Skin of body (tissue), 2 donors: ENCODE results near the gene AMPD3. TPM values are rescaled to one million over a fixed set of nuclear protein-coding genes. Genes with fewer than 3 reads are reported as not detected.
A peak's percentile ranks its signal among the peaks of the same experiment; 100 is the strongest.

Experiments
- DNase-seq: peaks from one replicate; lab custom pipeline; 2025; lab: John Stamatoyannopoulos, UW
- total RNA-seq: library from RNA; depleted of rRNA; stranded (reverse); fragments of >200 nt; gene quantifications from one replicate; pipeline ENCODE4 v1.2.3, GENCODE V29; 2014

Gene AMPD3
- total RNA-seq, 1 donor from 2014 or later = 6.9 TPM

DNA sequence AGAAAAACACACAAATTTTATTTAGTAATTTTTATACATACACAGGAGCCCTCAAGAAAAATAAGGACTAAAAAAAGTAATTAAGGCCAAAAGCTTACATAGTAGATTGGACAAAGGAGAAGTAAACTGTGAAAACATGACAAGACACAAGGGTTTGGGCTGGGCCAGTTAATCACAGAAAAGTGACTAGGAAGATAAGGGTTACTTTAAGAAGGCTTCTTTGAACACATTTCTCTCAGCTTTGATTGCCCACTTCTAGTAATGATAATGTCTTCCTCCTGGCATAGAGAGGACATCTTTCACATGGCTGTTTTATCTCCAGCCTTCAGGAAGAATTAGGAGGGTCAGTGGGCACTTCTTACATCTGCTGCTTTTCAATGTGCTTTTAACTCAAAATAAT, 82.5 kb downstream of the AMPD3 start:
- DNase-seq = no peak

GRCh38 chr11:10538924-10539323, 83.9 kb downstream of the AMPD3 start:
- no peak for DNase-seq

DNA sequence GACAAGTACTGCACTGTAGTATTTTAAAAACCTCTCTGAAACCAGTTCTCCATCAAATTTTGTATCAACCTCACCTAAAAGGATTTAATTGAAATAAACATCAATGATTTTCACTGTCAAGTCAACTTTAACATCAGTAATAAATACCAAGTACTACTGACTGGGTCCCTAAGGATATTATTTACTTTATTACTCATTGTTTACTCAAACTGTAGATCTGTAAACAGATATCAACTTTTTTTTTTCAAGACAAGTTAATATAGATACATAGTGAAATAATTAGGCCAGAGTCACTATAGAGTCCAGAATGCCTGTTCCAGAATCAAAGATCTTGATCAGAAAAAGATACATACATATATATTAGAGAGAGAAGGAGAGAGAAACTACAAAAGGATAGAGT, 84.3 kb downstream of the AMPD3 start:
- DNase-seq = no peak

- peak; percentile 21 for DNase-seq
Observed at GRCh38 chr11:10540546-10540914, 85.5 kb downstream of the AMPD3 start.

DNA sequence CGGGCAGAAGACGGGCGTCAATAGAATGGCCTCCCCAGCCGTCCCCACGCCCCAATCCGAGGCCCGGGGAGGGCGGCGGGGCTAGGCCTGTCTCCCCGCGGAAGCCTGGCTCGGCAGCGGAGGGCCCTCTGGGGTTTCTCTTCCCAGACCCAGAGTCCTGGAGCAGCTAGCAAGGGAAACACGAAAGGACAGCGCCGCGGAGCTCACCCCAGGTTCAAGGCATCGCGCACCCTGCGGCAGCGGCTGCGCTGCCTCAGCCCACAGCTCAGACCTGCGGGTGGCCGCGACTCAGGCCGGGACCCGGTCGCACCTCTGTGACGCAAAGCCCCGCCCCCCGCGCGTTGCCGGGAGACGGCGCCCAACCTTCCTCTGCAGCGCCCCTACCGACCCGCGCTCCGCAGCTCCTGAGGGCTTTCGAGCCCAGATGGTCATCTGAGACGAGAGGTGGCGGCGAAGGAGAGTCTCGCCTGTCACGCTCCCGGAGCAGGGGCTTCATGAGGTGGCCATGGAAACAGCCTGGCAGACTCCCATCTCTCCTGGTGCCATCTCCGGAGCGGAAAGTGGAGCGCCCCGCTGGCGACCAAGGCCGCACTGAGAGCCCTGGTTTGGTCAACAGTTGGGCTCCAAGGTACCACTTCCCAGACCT, 86.0 kb downstream of the AMPD3 start, which contains the start of gene RNF141:
Gene RNF141 (minus strand): TSS at position 273 of the 646 bp plus-strand sequence. CDS start 7,029 bp downstream, outside the sequence.
- peak; percentile 87 for DNase-seq

DNA sequence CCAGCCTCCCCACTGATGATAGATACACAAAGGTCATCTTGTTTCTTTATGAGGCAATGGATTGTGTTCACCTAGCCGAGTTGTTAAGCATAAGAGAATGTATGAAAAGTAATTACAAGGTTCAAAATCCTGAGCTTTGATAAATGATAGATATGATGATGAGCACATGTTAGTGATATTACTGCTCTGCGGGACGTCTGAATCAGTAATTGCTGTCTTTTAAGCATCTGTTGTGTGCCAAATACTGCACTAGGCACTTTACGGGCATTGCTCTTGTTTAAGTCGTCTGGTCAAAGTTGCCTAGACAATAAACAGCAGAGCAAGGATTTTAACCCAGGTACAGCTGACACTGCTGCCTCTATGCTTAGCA, 86.5 kb downstream of the AMPD3 start:
- peak; percentile 14 for DNase-seq

- DNase-seq = no peak
Observed at GRCh38 chr11:10542776-10543175, 87.7 kb downstream of the AMPD3 start.

- DNase-seq = no peak
Observed at GRCh38 chr11:10543782-10544181, 88.7 kb downstream of the AMPD3 start.

DNA sequence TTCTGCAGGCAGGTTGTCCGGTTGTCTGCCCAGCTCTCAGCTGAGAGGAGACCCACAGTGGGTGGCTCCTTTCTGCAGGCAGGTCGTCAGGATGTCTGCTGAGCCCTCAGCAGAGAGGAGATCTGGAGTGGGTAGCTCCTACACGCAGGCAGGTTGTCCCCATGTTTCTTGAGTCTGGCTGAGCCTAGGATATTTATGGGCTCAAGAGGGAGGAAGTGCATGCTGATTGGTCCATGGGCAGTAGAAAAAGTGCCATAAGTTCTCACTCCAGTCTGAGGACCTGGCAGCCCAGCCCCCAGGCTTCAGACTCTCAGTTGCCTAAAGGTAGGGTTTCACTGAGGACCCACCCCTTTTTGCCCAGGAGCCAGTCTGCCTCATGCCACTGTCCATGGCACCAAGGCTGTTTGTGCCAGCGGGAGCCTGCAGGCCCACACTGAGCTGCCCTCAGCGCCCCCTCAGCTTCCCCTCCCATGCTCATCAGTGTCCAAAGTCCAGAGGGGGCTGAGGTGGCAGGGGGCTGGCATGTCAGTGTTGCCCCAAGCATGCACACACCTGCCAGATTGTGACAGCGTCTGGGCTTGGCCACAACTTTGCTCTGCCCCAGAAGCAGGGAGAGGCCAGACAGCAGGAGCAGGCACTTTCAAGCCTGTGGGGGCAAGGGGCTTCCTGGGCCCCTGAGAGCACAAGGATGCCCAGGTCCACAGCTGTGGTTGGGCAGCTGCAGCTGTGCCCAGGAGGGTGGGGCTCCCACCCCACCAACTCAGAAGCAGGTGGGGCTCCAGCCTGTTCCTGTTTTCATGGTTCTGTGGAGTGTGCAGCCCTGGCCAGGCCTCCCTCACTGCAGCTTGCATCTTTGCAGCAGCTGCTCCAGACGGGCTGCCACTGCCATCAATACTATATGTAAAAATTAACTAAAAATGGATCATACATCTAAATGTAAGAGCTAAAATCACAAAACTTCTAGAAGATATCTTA, 89.7 kb downstream of the AMPD3 start:
- DNase-seq = no peak

DNA sequence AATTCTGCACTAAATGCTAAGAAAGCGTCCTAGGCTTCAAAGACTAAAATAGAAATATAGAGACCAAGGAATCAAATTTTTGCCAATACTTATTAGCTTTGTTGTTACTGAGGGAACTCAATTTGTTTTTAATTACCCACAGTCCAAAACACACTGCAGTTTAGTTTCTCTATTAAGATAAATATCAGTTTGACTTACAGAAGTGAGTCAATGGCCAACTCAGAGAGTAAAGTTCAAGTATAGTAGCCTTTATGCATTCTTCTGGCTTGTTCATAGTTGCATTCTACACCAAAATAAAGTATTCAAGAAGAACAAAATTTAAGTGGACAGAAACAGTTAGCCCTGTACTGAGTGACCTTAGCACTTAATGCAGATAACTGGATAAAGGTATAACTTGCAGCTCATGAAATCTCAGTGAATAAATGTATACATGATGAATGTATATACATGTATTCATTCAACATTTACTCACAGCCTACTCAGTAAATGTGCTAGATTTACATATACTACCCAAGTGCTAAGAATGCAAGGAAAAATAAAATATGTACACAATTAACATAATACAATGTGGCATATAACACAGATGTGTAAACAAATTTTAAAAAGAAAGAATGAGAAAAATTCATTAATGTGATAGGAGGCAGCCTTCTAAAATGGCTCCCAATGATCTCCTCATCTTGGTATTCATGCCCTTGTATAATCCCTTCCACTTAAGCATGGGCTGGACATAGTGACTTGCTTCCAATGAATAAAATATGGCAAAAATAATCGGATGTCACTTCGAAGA, 95.6 kb downstream of the AMPD3 start:
- DNase-seq = no peak

GRCh38 chr11:10551290-10551592, 96.2 kb downstream of the AMPD3 start:
- no peak for DNase-seq

GRCh38 chr11:10551845-10552352, 96.8 kb downstream of the AMPD3 start:
- no peak for DNase-seq

GRCh38 chr11:10556590-10556989, 101.5 kb downstream of the AMPD3 start:
- DNase-seq = no peak

Other genes with a start within 250 kb of the AMPD3 start
- 62.5 TPM for gene SBF2, start 161.0 kb upstream of the AMPD3 start, total RNA-seq
- gene ADM, start 150.2 kb upstream of the AMPD3 start, total RNA-seq = 44.3 TPM
- 34.2 TPM for gene RNF141, start 85.9 kb downstream of the AMPD3 start, total RNA-seq
- 48.0 TPM for gene LYVE1, start 113.4 kb downstream of the AMPD3 start, total RNA-seq
- 3.4 TPM for gene IRAG1, start 238.5 kb downstream of the AMPD3 start, total RNA-seq